ENCODE results near the gene ANKZF1.
A peak's percentile ranks its signal among the peaks of the same experiment; 100 is the strongest.
"Not testable (repeated sequence)": the region's sequence is repeated elsewhere in the genome, so short reads cannot be mapped to it uniquely, and the experiment has no call there.

The ANKZF1 gene

GRCh38 chr2:219230059-219230540 is 494 bp downstream of the ANKZF1 start:
- DNase-seq: peak; percentile 22

- DNase-seq: no peak
Measured at GRCh38 chr2:219234331-219234730, 4.7 kb downstream of the ANKZF1 start.

DNA sequence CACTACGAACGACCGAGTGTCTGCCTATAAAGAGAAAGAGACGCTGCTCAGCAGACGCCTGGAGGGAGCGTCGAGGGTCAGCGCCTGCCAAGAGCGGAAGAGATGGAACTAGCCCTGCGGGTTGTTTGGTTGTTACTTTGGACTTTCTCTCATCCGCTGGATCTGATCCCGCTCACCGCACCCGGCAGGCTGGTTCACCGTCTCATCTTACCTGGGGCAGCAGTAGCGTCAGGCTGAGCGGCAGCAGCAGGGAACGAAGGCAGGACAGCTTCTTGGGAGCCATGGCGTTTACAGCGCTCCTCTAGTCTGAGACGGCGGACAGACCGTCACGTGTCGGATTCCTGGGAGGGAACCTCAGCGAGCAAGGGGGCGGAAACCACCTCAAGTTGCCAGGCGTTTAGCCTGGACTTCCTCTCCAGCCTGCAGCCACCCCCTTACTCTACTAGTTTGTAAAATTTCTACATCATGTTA is 13.7 kb downstream of the ANKZF1 start:
- DNase-seq: no peak

GRCh38 chr2:219244789-219245147 is 15.2 kb downstream of the ANKZF1 start:
- DNase-seq: no peak

DNA sequence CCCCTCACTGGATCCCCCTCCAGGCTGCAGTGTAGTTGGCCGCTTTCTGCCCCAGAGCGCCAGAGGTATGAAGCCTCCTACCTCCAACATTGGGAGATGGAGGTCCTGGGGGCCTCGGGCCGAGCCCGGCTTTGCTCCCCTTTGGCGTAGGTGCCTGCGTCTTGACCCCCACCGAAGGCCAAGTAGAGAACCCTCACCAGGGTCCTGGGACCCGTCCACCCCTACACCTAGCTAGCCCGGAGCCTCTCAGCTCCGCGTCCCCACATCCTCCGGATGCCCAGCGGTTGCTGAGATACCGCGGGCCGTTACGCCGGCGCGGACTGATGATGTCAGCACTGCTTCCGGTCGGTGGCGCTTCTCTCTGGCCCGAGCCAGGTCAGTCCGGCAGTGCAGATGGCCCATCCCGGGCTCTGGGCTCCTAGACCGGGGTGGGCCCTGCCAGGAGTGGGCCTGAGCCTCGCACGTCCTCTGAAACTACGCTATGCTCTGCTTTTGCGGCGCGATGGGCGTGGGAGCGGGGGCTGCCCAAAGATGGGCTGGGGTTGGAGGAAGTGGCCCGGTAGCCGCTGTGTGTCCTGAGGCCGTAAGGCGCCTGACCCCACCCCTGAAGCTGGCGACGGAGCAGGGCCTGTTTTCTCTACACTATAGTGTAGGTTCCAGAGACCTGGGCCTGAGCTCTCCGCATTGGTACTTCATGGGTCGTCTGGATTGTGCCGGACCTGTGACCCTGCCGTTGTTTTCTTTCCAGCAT is 15.7 kb downstream of the ANKZF1 start, which contains the start of the genes GLB1L and STK16:
TSS of gene GLB1L (minus strand) at position 297 of the 751 bp plus-strand sequence. CDS start 1,871 bp downstream, outside the sequence.
TSS of gene STK16 (plus strand) at position 332 of the 751 bp plus-strand sequence. CDS start 521 bp downstream, outside the sequence.
- peak; percentile 90 for DNase-seq

- no peak for DNase-seq
Measured at GRCh38 chr2:219245899-219246230, 16.3 kb downstream of the ANKZF1 start.

DNA sequence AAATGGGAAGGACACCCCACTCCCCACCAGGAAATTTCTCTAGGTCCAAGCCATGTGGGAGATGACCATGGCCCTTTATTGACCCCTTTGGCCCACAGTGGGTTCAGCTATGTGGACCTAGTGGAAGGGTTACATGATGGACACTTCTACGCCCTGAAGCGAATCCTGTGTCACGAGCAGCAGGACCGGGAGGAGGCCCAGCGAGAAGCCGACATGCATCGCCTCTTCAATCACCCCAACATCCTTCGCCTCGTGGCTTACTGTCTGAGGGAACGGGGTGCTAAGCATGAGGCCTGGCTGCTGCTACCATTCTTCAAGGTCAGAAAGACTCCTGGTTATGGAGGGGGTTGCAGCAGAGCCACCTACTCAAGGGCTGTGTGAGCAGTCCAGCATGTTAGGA is 17.0 kb downstream of the ANKZF1 start:
- no peak for DNase-seq

GRCh38 chr2:219247678-219248642 is 18.4 kb downstream of the ANKZF1 start:
- no peak for DNase-seq

DNA sequence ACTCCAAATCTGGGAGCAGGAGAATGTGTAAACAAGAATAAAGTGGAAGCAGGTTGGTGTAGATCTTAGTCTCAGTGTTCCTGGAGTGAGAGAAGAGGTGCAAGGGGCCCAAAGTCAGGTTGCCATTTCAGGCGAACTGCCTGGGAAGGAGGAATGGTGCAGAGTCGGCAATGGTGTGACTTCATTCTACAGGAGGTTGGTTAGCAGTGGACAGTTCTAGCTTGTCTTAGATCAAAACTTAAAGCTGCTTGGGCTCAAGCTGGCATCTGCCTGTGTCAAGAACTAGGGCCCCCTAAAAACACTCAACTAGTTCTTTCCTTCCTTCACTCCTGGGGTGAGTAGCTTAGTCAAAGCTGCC is 19.2 kb downstream of the ANKZF1 start:
- no peak for DNase-seq

GRCh38 chr2:219249203-219249980 is 19.8 kb downstream of the ANKZF1 start:
- DNase-seq: peak; percentile 77

GRCh38 chr2:219250049-219250781 is 20.6 kb downstream of the ANKZF1 start:
- no peak for DNase-seq

GRCh38 chr2:219251656-219252055 is 22.1 kb downstream of the ANKZF1 start:
- DNase-seq: no peak

DNA sequence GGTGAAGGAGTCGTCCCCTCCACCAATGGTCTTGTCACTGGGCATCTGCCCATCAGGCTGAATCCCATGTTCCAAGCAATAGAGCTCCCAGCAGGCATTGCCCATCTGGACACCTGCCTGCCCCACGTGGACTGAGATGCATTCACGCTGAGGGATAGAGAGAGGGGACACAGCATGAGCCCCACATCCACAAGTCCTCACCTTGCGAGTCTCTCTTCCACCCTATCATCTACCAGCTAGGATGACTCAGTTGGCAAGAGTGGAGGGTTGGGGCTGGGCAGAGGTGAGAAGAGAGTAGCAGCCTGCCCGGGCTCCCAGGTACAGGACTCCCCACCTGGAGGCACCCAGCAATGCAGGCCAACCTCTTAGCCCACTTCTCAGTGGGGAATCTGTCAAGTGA is 22.5 kb downstream of the ANKZF1 start:
- peak; percentile 56 for DNase-seq

DNA sequence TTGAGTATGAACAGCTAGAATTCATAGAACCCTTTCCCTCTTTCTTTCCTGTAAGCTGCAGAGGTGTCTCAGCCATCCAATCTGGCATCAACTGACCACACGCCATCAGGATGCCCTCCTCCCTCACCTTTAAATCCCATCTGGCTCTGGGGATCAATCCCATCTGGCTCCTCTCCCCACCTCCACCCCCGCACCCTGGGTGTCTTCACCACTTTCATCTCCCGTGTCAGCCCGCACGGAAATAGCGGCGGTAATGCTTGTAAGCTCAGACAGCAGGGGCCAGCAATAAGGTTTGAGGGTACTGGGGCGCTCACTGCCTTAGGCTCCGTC is 22.9 kb downstream of the ANKZF1 start:
- no peak for DNase-seq

- DNase-seq: peak; percentile 47
Measured at GRCh38 chr2:219252900-219253752, 23.5 kb downstream of the ANKZF1 start, which contains the start of gene TUBA4B. Gene TUBA4B, plus strand, starts transcription at chr2:219253243. Its CDS starts 165 bp downstream, at chr2:219253408.

- peak; percentile 84 for DNase-seq
Measured at GRCh38 chr2:219253753-219254589, 24.4 kb downstream of the ANKZF1 start, which contains the start of gene TUBA4A. Gene TUBA4A, minus strand, starts transcription at chr2:219253918. Its CDS starts 60 bp downstream, at chr2:219253858.

- DNase-seq: no peak
Measured at GRCh38 chr2:219254590-219255201, 25.1 kb downstream of the ANKZF1 start.

DNA sequence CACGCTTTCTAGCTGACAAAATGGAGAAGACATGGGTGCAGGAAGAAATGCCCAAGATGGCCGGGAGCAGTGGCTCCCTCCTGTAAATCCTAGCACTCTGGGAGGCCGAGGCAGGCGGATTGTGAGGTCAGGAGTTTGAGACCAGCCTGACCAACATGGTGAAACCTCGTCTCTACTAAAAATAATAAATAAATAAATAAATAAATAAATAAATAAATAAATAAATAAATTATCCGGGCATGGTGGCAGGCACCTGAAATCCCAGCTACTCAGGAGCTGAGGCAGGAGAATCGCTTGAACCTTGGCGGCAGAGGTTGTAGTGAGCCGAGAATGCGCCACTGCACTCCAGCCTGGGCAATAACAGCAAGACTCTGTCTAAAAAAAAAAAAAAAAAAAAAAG is 29.3 kb downstream of the ANKZF1 start:
- DNase-seq: not testable (repeated sequence)

Data from NCI-H345 (cell line).